Vagina (tissue), 2 donors: Measurements from ENCODE around the gene GPR162. TPM values are rescaled to one million over a fixed set of nuclear protein-coding genes. Genes with fewer than 3 reads are reported as not detected.

Experiments
- DNase-seq, 2 donors: peaks; one replicate each; pipeline ENCODE4 v3.0.0-alpha.2; 2017; ENCODE audit errors: extremely low spot score in 2 of 2
- H3K27ac ChIP-seq: fragments of 200-600 bp; sonication (generic); one replicate; pipeline ENCODE4 v1.5.1; 2019
- H3K27me3 ChIP-seq: fragments of 200-600 bp; sonication (generic); one replicate; pipeline ENCODE4 v1.5.1; 2019
- H3K36me3 ChIP-seq, 2 donors: fragments of 200-600 bp; sonication (generic); one replicate each; pipeline ENCODE4 v1.5.1; 2017 to 2019
- H3K4me1 ChIP-seq: fragments of 200-600 bp; sonication (generic); one replicate; pipeline ENCODE4 v1.5.1; 2019
- H3K4me3 ChIP-seq, 2 donors: fragments of 200-600 bp; sonication (generic); 1 replicate in 1 of 2; 2 replicates in 1 of 2; pipeline ENCODE4 v1.5.1; 2016 to 2019
- H3K9me3 ChIP-seq: fragments of 200-600 bp; sonication (generic); one replicate; pipeline ENCODE4 v1.5.1; 2019
- POLR2A ChIP-seq, 2 donors: fragments of 450-650 bp; IDR thresholded peaks; one replicate each; pipeline ENCODE4 v1.6.1; 2017; ENCODE audit warnings: antibody characterized with exemption in 2 of 2, mild to moderate bottlenecking in 2 of 2, moderate library complexity in 2 of 2
- POLR2AphosphoS5 ChIP-seq, 2 donors: sonication (generic); formaldehyde crosslinking; IDR thresholded peaks; one replicate each; pipeline ENCODE4 v1.9.0; 2017; ENCODE audit warnings: antibody characterized with exemption in 2 of 2, mild to moderate bottlenecking in 2 of 2, low read depth in 1 of 2; ENCODE audit not compliant: insufficient read depth in 1 of 2
- intact Hi-C: fragments of 100-400 bp; cut with DNase I; formaldehyde crosslinking; loops from one replicate; pipeline ENCODE4 v1.15.1; 2023
- total RNA-seq: library from RNA; depleted of rRNA; stranded (reverse); fragments of >200 nt; gene quantifications from one replicate; pipeline ENCODE4 v1.2.3, GENCODE V29; 2016
- TF ChIP-seq, protein P1 (sequence below), 3 experiments: fragments of 450-650 bp in 2 of 3; fragments of 200-600 bp in 1 of 3; sonication (generic) in 1 of 3; IDR thresholded peaks; one replicate each; pipeline ENCODE4 v1.5.1; 2017 to 2019; ENCODE audit warnings: antibody characterized with exemption in 3 of 3, mild to moderate bottlenecking in 2 of 3, moderate library complexity in 2 of 3

GPR162 gene
- total RNA-seq, 1 donor from 2014 or later: 3.2 TPM

DNA sequence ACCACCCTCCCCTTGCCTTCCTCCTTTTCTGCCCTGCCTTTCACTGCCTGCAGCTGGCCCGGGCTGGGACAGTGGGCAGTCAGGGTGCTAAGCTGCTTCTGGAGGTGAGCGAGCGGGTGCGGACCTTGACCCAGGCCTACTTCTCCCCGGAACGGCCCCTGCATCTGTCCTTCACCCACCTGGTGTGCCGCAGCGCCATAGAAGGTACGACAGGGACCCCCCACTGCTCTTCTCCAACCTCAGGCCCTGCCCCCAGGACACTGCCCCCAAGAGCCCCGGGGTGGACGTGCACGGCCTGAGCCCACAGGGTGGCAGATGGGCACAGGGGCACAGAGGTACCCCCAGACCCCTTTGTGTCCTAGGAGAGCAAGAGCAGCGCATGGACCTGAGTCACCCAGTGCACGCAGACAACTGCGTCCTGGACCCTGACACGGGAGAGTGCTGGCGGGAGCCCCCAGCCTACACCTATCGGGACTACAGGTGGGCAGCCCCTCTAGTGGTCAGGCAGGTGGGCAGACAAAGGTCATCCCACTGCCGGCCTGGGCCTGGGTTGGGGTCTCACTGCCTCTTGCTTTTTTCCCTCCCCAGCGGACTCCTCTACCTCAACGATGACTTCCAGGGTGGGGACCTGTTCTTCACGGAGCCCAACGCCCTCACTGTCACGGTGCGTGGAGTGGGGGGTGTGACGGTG is 15.9 kb downstream of the GPR162 start:
- no peaks in the 10 kb centered on the region for H3K4me1 ChIP-seq
- H3K36me3 ChIP-seq: peaks cover 0 to 22% of the 10 kb centered on the region in 2 donors
- intact Hi-C loops: no loop called here
- no peak overlapping the region for H3K27ac ChIP-seq
- no peaks in the 10 kb centered on the region for H3K9me3 ChIP-seq
- TF ChIP-seq POLR2A (IDR thresholded peaks at IDR 0.05): no peak
- TF ChIP-seq, protein P1, sequence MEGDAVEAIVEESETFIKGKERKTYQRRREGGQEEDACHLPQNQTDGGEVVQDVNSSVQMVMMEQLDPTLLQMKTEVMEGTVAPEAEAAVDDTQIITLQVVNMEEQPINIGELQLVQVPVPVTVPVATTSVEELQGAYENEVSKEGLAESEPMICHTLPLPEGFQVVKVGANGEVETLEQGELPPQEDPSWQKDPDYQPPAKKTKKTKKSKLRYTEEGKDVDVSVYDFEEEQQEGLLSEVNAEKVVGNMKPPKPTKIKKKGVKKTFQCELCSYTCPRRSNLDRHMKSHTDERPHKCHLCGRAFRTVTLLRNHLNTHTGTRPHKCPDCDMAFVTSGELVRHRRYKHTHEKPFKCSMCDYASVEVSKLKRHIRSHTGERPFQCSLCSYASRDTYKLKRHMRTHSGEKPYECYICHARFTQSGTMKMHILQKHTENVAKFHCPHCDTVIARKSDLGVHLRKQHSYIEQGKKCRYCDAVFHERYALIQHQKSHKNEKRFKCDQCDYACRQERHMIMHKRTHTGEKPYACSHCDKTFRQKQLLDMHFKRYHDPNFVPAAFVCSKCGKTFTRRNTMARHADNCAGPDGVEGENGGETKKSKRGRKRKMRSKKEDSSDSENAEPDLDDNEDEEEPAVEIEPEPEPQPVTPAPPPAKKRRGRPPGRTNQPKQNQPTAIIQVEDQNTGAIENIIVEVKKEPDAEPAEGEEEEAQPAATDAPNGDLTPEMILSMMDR (IDR thresholded peaks at IDR 0.05): no peak
- no peak for TF ChIP-seq POLR2AphosphoS5 (IDR thresholded peaks at IDR 0.05; ENCODE audit: insufficient read depth in 1 of 2, low read depth in 1 of 2)
- H3K27me3 ChIP-seq: no peaks in the 10 kb centered on the region
- no peak overlapping the region for H3K4me3 ChIP-seq
- no peak for DNase-seq

DNA sequence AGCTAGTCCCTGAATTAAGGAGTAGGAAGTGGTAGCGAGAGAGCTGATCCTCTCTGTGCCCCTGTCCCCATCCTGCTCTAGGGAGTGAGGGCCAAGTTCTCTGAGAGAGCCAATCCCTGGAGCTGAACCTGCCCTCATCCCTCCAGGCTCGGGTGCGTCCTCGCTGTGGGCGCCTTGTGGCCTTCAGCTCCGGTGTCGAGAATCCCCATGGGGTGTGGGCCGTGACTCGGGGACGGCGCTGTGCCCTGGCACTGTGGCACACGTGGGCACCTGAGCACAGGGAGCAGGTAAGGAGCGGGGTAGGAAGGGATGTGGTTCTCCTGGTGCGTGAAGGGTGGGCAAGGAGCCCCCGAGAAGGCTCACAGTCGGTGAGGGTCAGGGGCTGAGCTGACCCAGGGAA is 17.2 kb downstream of the GPR162 start:
- Histone ChIP-seq H3K27ac (no peak overlapping the region), H3K36me3 (peaks cover 0 to 17% of the 10 kb centered on the region in 2 donors), H3K4me3 (no peak overlapping the region), H3K9me3 (no peaks in the 10 kb centered on the region), H3K4me1 (no peaks in the 10 kb centered on the region), H3K27me3 (no peaks in the 10 kb centered on the region)
- no peak for TF ChIP-seq POLR2A (IDR thresholded peaks at IDR 0.05)
- no peak for TF ChIP-seq POLR2AphosphoS5 (IDR thresholded peaks at IDR 0.05; ENCODE audit: insufficient read depth in 1 of 2, low read depth in 1 of 2)
- TF ChIP-seq, protein P1 (IDR thresholded peaks at IDR 0.05): no peak
- intact Hi-C loops: no loop called here
- DNase-seq: no peak

DNA sequence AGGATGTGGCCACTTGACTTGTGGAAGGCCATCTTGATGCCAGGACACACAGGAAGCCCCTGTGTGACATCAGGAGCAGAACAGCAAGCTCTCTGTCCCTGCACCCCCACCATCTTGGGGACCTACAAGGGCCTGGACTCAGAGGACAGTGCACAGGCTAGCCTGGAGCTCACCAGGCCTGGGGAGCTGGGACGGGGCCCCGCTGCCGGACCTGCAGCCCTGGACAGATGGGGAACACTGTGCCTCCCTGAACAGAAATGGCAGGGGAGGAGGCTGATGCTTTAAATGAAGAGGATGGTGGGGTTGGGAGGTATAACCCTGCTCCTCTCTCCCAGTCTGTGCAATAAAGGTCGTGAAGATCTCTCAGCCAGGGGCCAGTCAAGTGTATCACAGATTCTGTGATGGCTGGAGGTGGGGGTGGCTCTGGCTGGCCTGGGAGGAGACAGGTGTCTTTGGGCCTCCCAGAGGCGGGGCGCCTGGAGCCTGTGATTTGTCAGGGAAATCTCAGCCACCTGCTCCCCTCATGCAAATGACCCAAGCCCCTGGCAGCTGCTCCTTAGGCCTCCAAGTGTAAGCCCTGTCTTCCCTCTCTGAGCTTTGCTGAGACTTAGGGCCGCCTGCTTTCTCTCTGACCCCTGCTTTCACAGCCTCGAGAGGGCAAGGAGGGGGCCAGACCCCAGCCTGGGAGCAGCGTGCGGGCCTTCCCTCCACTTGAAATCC is 18.0 kb downstream of the GPR162 start:
- no peak for TF ChIP-seq POLR2AphosphoS5 (IDR thresholded peaks at IDR 0.05; ENCODE audit: insufficient read depth in 1 of 2, low read depth in 1 of 2)
- TF ChIP-seq, protein P1 (IDR thresholded peaks at IDR 0.05): no peak
- no peak for TF ChIP-seq POLR2A (IDR thresholded peaks at IDR 0.05)
- intact Hi-C loops: no loop called here
- Histone ChIP-seq H3K36me3 (peaks cover 0 to 13% of the 10 kb centered on the region in 2 donors), H3K27ac (no peak overlapping the region), H3K9me3 (no peaks in the 10 kb centered on the region), H3K27me3 (no peaks in the 10 kb centered on the region), H3K4me3 (no peak overlapping the region), H3K4me1 (no peaks in the 10 kb centered on the region)
- no peak for DNase-seq

DNA sequence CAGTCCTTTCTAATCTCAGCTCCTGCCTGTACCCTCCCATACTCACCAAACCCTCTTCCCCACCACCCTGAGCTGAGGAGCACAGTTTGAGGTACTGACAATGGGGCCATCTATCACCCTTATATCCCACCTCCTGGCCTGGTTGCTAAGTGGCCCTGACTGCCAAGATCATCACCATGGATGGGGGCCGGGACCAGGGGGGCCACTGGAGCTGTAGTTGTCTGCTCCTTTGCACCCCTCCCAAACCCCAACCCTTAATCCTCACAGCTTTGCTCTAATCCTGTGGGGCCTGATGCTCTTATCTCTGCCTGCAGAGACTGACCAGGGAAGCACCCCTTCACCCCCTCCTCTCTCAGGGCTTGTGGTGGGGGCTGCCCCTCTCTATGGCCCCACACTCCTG is 18.7 kb downstream of the GPR162 start:
- intact Hi-C loops: no loop called here
- no peaks in the 10 kb centered on the region for H3K27me3 ChIP-seq
- no peaks in the 10 kb centered on the region for H3K4me1 ChIP-seq
- no peak overlapping the region for H3K27ac ChIP-seq
- TF ChIP-seq, protein P1 (IDR thresholded peaks at IDR 0.05): no peak
- TF ChIP-seq POLR2AphosphoS5 (IDR thresholded peaks at IDR 0.05; ENCODE audit: insufficient read depth in 1 of 2, low read depth in 1 of 2) (no peak), POLR2A (IDR thresholded peaks at IDR 0.05) (no peak)
- DNase-seq: no peak
- no peak overlapping the region for H3K4me3 ChIP-seq
- H3K9me3 ChIP-seq: no peaks in the 10 kb centered on the region
- peaks cover 0 to 19% of the 10 kb centered on the region in 2 donors for H3K36me3 ChIP-seq
